WTC11 (cell line): ENCODE data around the gene SNRPF.

Experiments
- ETV6 ChIP-seq: sonication (generic); formaldehyde crosslinking; IDR thresholded peaks from 2 replicates; pipeline ENCODE4 v1.8.1; 2022; ENCODE audit warnings: mild to moderate bottlenecking, missing genetic modification reagents
- FOXK1 ChIP-seq: sonication (generic); formaldehyde crosslinking; IDR thresholded peaks from 2 replicates; pipeline ENCODE4 v1.8.0; 2022; ENCODE audit warnings: mild to moderate bottlenecking, moderate library complexity, missing genetic modification reagents
- KAT7 ChIP-seq: sonication (generic); formaldehyde crosslinking; IDR thresholded peaks from 2 replicates; pipeline ENCODE4 v1.8.1; 2023; ENCODE audit warnings: missing genetic modification reagents, mild to moderate bottlenecking, borderline replicate concordance
- NR2C2 ChIP-seq: sonication (generic); formaldehyde crosslinking; IDR thresholded peaks from 2 replicates; pipeline ENCODE4 v1.8.0; 2022; ENCODE audit warnings: mild to moderate bottlenecking, missing genetic modification reagents
- SMAD4 ChIP-seq: sonication (generic); formaldehyde crosslinking; IDR thresholded peaks from 2 replicates; pipeline ENCODE4 v1.8.0; 2022; ENCODE audit warnings: mild to moderate bottlenecking, missing genetic modification reagents
- ZNF219 ChIP-seq: sonication (generic); formaldehyde crosslinking; IDR thresholded peaks from 2 replicates; pipeline ENCODE4 v1.8.0; 2023; ENCODE audit warnings: missing genetic modification reagents, mild to moderate bottlenecking, borderline replicate concordance
- ZNF416 ChIP-seq: fragments of 250-450 bp; sonication (Bioruptor Pico); IDR thresholded peaks from 2 replicates; pipeline ENCODE4 v1.9.0; 2021; ENCODE audit warnings: mild to moderate bottlenecking, inconsistent platforms
- TF ChIP-seq, protein P1 (sequence below): fragments of 200-600 bp; IDR thresholded peaks from 2 replicates; pipeline ENCODE4 v1.8.0; 2022; ENCODE audit warnings: antibody characterized with exemption

GRCh38 chr12:95898081-95898480, 39.3 kb downstream of the SNRPF start:
- no peak for TF ChIP-seq KAT7 (CRISPR knock-in tag)
- TF ChIP-seq, protein P1, sequence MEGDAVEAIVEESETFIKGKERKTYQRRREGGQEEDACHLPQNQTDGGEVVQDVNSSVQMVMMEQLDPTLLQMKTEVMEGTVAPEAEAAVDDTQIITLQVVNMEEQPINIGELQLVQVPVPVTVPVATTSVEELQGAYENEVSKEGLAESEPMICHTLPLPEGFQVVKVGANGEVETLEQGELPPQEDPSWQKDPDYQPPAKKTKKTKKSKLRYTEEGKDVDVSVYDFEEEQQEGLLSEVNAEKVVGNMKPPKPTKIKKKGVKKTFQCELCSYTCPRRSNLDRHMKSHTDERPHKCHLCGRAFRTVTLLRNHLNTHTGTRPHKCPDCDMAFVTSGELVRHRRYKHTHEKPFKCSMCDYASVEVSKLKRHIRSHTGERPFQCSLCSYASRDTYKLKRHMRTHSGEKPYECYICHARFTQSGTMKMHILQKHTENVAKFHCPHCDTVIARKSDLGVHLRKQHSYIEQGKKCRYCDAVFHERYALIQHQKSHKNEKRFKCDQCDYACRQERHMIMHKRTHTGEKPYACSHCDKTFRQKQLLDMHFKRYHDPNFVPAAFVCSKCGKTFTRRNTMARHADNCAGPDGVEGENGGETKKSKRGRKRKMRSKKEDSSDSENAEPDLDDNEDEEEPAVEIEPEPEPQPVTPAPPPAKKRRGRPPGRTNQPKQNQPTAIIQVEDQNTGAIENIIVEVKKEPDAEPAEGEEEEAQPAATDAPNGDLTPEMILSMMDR, result no peak
- TF ChIP-seq ZNF219 (CRISPR knock-in tag), result no peak
- no peak for TF ChIP-seq FOXK1
- TF ChIP-seq ETV6 (CRISPR knock-in tag), result no peak
- TF ChIP-seq ZNF416 (CRISPR knock-in tag), result no peak
- no peak for TF ChIP-seq SMAD4 (CRISPR knock-in tag)
- no peak for TF ChIP-seq NR2C2 (CRISPR knock-in tag)
